HPDE6-E6E7 (cell line): ENCODE measurements around the gene NAV2.

Experiments
- DNase-seq: peaks from one replicate; pipeline ENCODE4 v3.0.0; 2011; ENCODE audit warnings: missing footprints; ENCODE audit errors: extremely low spot score

The NAV2 gene

GRCh38 chr11:20053572-20053971 is 340.9 kb downstream of the NAV2 start:
- no peak for DNase-seq

GRCh38 chr11:20054584-20054983 is 341.9 kb downstream of the NAV2 start:
- no peak for DNase-seq

- DNase-seq: no peak
Measured at GRCh38 chr11:20055312-20055711, 342.7 kb downstream of the NAV2 start.

GRCh38 chr11:20056109-20056949 is 343.7 kb downstream of the NAV2 start:
- DNase-seq: no peak

GRCh38 chr11:20056950-20057943 is 344.6 kb downstream of the NAV2 start:
- no peak for DNase-seq

- DNase-seq: no peak
Measured at GRCh38 chr11:20058749-20059458, 346.3 kb downstream of the NAV2 start.

- DNase-seq: no peak
Measured at GRCh38 chr11:20059587-20060021, 347.0 kb downstream of the NAV2 start.

GRCh38 chr11:20060181-20060580 is 347.5 kb downstream of the NAV2 start:
- DNase-seq: no peak

GRCh38 chr11:20060647-20061205 is 348.1 kb downstream of the NAV2 start:
- DNase-seq: no peak

- DNase-seq: no peak
Measured at GRCh38 chr11:20061776-20062175, 349.1 kb downstream of the NAV2 start.

- DNase-seq: no peak
Measured at GRCh38 chr11:20064961-20065405, 352.3 kb downstream of the NAV2 start.

GRCh38 chr11:20065406-20065805 is 352.8 kb downstream of the NAV2 start:
- no peak for DNase-seq

- DNase-seq: no peak
Measured at GRCh38 chr11:20066013-20066782, 353.6 kb downstream of the NAV2 start.

- no peak for DNase-seq
Measured at GRCh38 chr11:20066783-20067156, 354.1 kb downstream of the NAV2 start.

- no peak for DNase-seq
Measured at GRCh38 chr11:20067665-20068064, 355.0 kb downstream of the NAV2 start.

GRCh38 chr11:20068691-20069090 is 356.1 kb downstream of the NAV2 start:
- DNase-seq: no peak

- no peak for DNase-seq
Measured at GRCh38 chr11:20070459-20070858, 357.8 kb downstream of the NAV2 start.

- no peak for DNase-seq
Measured at GRCh38 chr11:20075627-20076026, 363.0 kb downstream of the NAV2 start.

- no peak for DNase-seq
Measured at GRCh38 chr11:20078846-20079245, 366.2 kb downstream of the NAV2 start.

GRCh38 chr11:20080032-20080685 is 367.5 kb downstream of the NAV2 start:
- no peak for DNase-seq
